T-helper 2 cell treated with Interferon-gamma antibody and Interleukin-4, amounts not matched to agents 5 μg/mL and 100 μg/mL, for 36 hours (primary cell): ENCODE data around the gene EPHA4.
A peak's percentile ranks its signal among the peaks of the same experiment; 100 is the strongest.

Source experiments
- DNase-seq: peaks from one replicate; pipeline ENCODE4 v3.0.0; 2021; ENCODE audit warnings: low spot score
- H3K27ac Mint-ChIP-seq: one replicate; pipeline ENCODE4 v1.8.0; 2021; ENCODE audit warnings: mild to moderate bottlenecking, mixed read lengths
- H3K27me3 Mint-ChIP-seq: one replicate; pipeline ENCODE4 v1.8.0; 2021; ENCODE audit warnings: low read depth, mixed read lengths
- H3K36me3 Mint-ChIP-seq: one replicate; pipeline ENCODE4 v1.8.0; 2021; ENCODE audit warnings: low read depth, mixed read lengths
- H3K4me1 Mint-ChIP-seq: one replicate; pipeline ENCODE4 v1.8.0; 2021; ENCODE audit warnings: low read depth, mixed read lengths
- H3K4me3 Mint-ChIP-seq: one replicate; pipeline ENCODE4 v1.8.0; 2022; ENCODE audit warnings: mild to moderate bottlenecking, moderate library complexity, mixed read lengths
- H3K9me3 Mint-ChIP-seq: one replicate; pipeline ENCODE4 v1.8.0; 2021; ENCODE audit warnings: mixed read lengths

EPHA4 gene

DNA sequence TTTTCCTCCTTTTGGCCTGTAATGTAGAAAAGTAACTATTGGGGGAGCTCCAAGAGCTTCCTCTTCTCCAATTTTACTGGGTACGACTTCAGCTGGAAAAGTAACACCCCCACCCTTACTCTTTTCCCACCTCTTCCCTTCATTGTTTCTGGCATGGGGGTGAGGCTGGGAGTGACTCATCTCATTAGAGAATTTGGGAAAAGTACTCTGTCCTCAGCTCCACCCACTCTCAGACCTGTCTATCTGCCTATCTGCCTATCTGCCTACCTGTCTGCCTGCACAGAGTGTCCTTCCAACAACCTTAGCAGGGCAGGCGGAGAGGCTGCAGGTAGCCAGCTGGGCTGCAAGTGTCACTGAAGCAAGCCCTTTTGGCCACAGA is 93.6 kb downstream of the EPHA4 start:
- Mint-ChIP-seq H3K4me1 (no peaks in the 10 kb centered on the region), H3K27ac (no peak overlapping the region), H3K4me3 (no peak overlapping the region), H3K27me3 (no peaks in the 10 kb centered on the region), H3K36me3 (no peaks in the 10 kb centered on the region), H3K9me3 (no peaks in the 10 kb centered on the region)
- DNase-seq = no peak

DNA sequence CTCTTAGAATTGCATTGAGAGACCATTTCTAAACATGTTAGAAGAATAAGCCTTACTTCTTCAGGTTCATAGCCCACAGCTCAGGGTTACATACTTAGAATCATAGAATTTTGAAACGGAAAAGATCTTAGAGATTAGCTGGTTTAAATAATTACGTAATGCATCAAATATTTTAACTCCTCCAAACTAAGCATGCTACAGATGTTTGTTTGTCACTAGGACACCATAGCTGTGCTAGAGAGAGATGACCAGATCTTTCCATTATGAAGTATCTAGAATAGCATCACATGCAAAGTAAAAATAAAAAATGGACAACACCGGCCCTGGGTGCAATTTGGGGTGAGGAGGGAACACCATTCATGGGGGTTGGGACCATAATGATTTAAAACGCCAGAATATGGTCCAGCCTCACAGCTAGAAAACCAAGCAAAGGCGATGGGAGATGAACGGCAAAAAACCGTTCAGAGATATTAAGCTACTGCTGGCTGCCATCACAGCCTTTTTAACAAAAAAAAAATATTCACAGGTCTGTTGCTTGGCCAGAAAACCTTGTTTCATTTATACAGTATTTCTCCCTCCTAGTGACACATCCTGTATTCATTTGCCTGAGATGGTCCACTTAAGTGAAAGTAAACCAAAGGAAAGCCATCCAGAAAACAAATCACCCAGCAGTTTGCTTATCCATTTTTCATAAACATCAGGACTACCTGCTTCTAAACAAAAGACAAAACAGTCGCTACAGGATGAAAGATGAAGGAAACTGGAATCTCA is 94.2 kb downstream of the EPHA4 start:
- H3K9me3 Mint-ChIP-seq = no peaks in the 10 kb centered on the region
- no peaks in the 10 kb centered on the region for H3K27me3 Mint-ChIP-seq
- no peak for DNase-seq
- no peaks in the 10 kb centered on the region for H3K36me3 Mint-ChIP-seq
- no peaks in the 10 kb centered on the region for H3K4me1 Mint-ChIP-seq
- H3K4me3 Mint-ChIP-seq = no peak overlapping the region
- no peak overlapping the region for H3K27ac Mint-ChIP-seq

- no peaks in the 10 kb centered on the region for H3K4me1 Mint-ChIP-seq
- H3K4me3 Mint-ChIP-seq = no peak overlapping the region
- H3K27ac Mint-ChIP-seq = no peak overlapping the region
- H3K9me3 Mint-ChIP-seq = no peaks in the 10 kb centered on the region
- H3K27me3 Mint-ChIP-seq = no peaks in the 10 kb centered on the region
- no peaks in the 10 kb centered on the region for H3K36me3 Mint-ChIP-seq
- no peak for DNase-seq
Observed at GRCh38 chr2:221476195-221476594, 95.9 kb downstream of the EPHA4 start.

DNA sequence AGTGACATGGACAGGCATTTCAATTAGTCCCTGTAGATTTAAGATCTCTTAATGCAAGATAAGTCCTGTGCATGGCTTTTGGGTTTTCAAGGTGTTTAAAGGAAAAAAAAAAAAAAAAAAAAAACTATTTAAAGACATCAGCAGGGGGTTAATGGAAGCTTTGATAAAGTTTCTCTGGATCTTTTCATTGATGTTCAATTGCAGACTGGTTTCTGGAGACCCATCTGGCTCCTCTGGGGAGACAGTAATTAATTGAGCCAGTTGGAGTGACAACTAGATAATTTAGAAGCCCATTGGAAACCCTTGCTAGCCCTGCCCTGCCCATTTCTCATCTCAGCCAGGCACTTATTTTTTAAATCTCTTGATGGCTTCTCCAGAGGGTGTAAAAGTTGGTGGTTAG is 98.7 kb downstream of the EPHA4 start:
- Mint-ChIP-seq H3K27ac (no peak overlapping the region), H3K36me3 (no peaks in the 10 kb centered on the region), H3K4me3 (no peak overlapping the region), H3K9me3 (no peaks in the 10 kb centered on the region), H3K27me3 (peaks cover 3% of the 10 kb centered on the region), H3K4me1 (peaks cover 3% of the 10 kb centered on the region)
- no peak for DNase-seq

DNA sequence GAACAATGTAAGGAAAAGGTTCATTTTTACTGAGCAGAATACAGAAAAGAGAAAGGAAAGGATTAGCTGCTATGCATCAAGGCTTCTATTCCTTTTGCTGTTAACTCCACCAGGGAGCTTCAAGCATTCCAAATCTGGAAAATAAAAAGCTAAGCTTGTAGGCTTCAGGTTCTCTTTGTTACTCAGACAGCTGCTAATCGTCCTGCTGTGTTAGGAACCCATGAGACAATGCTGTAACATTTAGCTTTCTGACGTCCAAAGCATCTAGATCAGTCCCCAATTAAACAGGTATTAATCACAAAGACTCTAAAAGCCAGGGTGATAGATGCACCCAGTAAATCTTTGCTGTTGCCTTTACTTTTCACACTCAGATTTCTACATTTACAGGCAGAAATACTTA is 103.8 kb downstream of the EPHA4 start:
- no peak for DNase-seq
- Mint-ChIP-seq H3K4me1 (peaks cover 26% of the 10 kb centered on the region), H3K27me3 (peaks cover 10% of the 10 kb centered on the region), H3K36me3 (no peaks in the 10 kb centered on the region), H3K27ac (no peak overlapping the region), H3K4me3 (no peak overlapping the region), H3K9me3 (no peaks in the 10 kb centered on the region)

DNA sequence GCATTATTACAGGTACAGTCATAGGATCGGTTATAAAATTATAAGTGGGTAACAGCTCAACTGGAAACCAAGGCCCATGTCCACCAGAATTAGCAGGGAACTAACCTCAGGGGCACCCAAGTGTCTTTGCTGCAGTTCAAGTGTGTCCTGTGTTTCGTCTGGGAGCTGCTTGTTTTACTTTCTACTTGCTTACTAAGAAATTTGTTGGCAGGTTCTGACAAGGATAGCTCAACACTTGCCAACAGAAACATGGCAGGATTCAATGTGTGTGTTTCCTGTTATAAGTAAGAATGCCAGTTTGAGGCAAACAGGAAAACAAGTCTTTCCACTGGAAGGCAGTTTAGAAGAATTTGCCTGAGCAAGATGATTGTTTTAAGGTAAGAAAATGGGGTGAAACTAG is 104.5 kb downstream of the EPHA4 start:
- H3K9me3 Mint-ChIP-seq = no peaks in the 10 kb centered on the region
- no peak for DNase-seq
- peaks cover 16% of the 10 kb centered on the region for H3K27me3 Mint-ChIP-seq
- H3K4me1 Mint-ChIP-seq = peaks cover 33% of the 10 kb centered on the region
- H3K36me3 Mint-ChIP-seq = no peaks in the 10 kb centered on the region
- no peak overlapping the region for H3K27ac Mint-ChIP-seq
- no peak overlapping the region for H3K4me3 Mint-ChIP-seq

- no peaks in the 10 kb centered on the region for H3K36me3 Mint-ChIP-seq
- peaks cover 20% of the 10 kb centered on the region for H3K27me3 Mint-ChIP-seq
- DNase-seq = no peak
- H3K4me3 Mint-ChIP-seq = no peak overlapping the region
- peaks cover 33% of the 10 kb centered on the region for H3K4me1 Mint-ChIP-seq
- no peak overlapping the region for H3K27ac Mint-ChIP-seq
- no peaks in the 10 kb centered on the region for H3K9me3 Mint-ChIP-seq
Observed at GRCh38 chr2:221466744-221467143, 105.4 kb downstream of the EPHA4 start.

- Mint-ChIP-seq H3K36me3 (no peaks in the 10 kb centered on the region), H3K4me1 (peaks cover 33% of the 10 kb centered on the region), H3K27me3 (peaks cover 27% of the 10 kb centered on the region), H3K27ac (no peak overlapping the region), H3K4me3 (peak overlapping the region; percentile 16), H3K9me3 (no peaks in the 10 kb centered on the region)
- no peak for DNase-seq
Observed at GRCh38 chr2:221465776-221466175, 106.3 kb downstream of the EPHA4 start.

DNA sequence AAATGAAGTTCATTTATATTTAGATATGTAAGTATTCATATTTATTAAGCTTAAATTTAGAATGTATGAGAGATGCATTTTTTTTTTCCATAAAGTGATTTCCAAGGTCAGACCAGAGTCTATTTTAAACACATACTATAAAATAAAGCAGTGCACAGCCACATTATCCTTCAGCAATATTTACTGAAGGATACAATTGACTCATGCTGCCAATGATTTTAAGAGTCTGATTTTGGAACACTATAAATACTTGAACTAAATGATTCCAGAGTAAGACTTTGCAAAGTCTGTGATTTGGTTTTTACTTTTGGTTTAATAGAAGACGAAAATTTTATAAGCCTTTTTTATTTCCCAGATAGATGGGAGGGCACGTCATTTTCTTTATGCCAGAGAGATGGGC is 107.1 kb downstream of the EPHA4 start:
- Mint-ChIP-seq H3K4me3 (peak overlapping the region; percentile 13), H3K27ac (no peak overlapping the region), H3K36me3 (no peaks in the 10 kb centered on the region), H3K27me3 (peaks cover 26% of the 10 kb centered on the region), H3K4me1 (peaks cover 30% of the 10 kb centered on the region), H3K9me3 (no peaks in the 10 kb centered on the region)
- no peak for DNase-seq

GRCh38 chr2:221463241-221463896 is 108.7 kb downstream of the EPHA4 start:
- H3K4me1 Mint-ChIP-seq = peaks cover 30% of the 10 kb centered on the region

GRCh38 chr2:221461901-221462300 is 110.2 kb downstream of the EPHA4 start:
- no peaks in the 10 kb centered on the region for H3K36me3 Mint-ChIP-seq
- no peak overlapping the region for H3K4me3 Mint-ChIP-seq
- H3K9me3 Mint-ChIP-seq = no peaks in the 10 kb centered on the region
- H3K4me1 Mint-ChIP-seq = peaks cover 30% of the 10 kb centered on the region
- no peak for DNase-seq
- peaks cover 32% of the 10 kb centered on the region for H3K27me3 Mint-ChIP-seq
- H3K27ac Mint-ChIP-seq = no peak overlapping the region

More at GRCh38 chr2:221463241-221463896, 108.7 kb downstream of the EPHA4 start:
- no peaks in the 10 kb centered on the region for H3K36me3 Mint-ChIP-seq
- H3K9me3 Mint-ChIP-seq = no peaks in the 10 kb centered on the region
- peak overlapping the region; percentile 17 for H3K4me3 Mint-ChIP-seq
- peaks cover 29% of the 10 kb centered on the region for H3K27me3 Mint-ChIP-seq
- no peak overlapping the region for H3K27ac Mint-ChIP-seq
- DNase-seq = no peak

GRCh38 chr2:221460136-221460535 is 112.0 kb downstream of the EPHA4 start:
- no peak for DNase-seq
- Mint-ChIP-seq H3K27ac (no peak overlapping the region), H3K27me3 (peaks cover 34% of the 10 kb centered on the region), H3K4me3 (no peak overlapping the region), H3K9me3 (no peaks in the 10 kb centered on the region), H3K36me3 (no peaks in the 10 kb centered on the region), H3K4me1 (peaks cover 22% of the 10 kb centered on the region)

GRCh38 chr2:221458578-221458977 is 113.5 kb downstream of the EPHA4 start:
- Mint-ChIP-seq H3K4me1 (peaks cover 14% of the 10 kb centered on the region), H3K27me3 (peaks cover 28% of the 10 kb centered on the region), H3K4me3 (no peak overlapping the region), H3K36me3 (no peaks in the 10 kb centered on the region), H3K27ac (no peak overlapping the region), H3K9me3 (no peaks in the 10 kb centered on the region)
- DNase-seq = no peak

DNA sequence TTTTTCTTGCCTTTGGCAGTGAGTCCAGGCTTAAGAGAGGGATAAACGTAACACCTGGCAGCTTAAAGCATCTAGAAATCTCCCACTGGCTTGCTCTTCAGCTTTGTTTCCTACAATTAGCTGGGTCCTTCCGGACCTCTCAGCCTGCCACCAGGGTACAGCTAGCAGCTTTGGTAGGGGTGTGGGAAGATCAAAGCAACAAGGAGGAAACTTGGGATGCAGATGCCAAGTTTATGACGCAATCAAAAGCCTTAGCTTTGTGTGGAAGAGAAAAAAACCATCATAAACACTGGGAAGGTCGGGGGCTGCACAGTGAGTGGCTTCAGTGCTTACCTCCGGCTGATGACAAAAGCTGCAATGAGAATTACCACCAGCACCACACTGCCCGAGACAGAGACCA is 116.9 kb downstream of the EPHA4 start:
- DNase-seq = no peak
- Mint-ChIP-seq H3K27me3 (peaks cover 10% of the 10 kb centered on the region), H3K4me3 (no peak overlapping the region), H3K4me1 (peaks cover 4% of the 10 kb centered on the region), H3K27ac (no peak overlapping the region), H3K36me3 (no peaks in the 10 kb centered on the region), H3K9me3 (no peaks in the 10 kb centered on the region)
